Calu3 (cell line): ENCODE results near the gene RFESD. TPM values are rescaled to one million over a fixed set of nuclear protein-coding genes. Genes with fewer than 3 reads are reported as not detected.
"Not testable (repeated sequence)": the region's sequence is repeated elsewhere in the genome, so short reads cannot be mapped to it uniquely, and the experiment has no call there.

Experiments
- BruUV-seq: library from RNA; stranded (reverse); fragments of 400-500 nt; replicated peaks from 2 replicates; lab custom pipeline; 2021; lab: Mats Ljungman, UMichigan
- CTCF ChIA-PET: fragments of 300-600 bp; sonication (Branson Sonifier 250); formaldehyde crosslinking; loops from one replicate; lab custom pipeline; 2022; ENCODE audit warnings: antibody characterized with exemption; lab: Charles Lee
- DNase-seq: peaks from one replicate; pipeline ENCODE4 v3.0.0; 2022
- H3K27ac Mint-ChIP-seq: one replicate; pipeline ENCODE4 v1.8.0; 2022; ENCODE audit warnings: mixed read lengths; ENCODE audit not compliant: unreplicated experiment
- H3K27me3 Mint-ChIP-seq: one replicate; pipeline ENCODE4 v1.8.0; 2022; ENCODE audit warnings: mixed read lengths; ENCODE audit not compliant: unreplicated experiment
- H3K36me3 Mint-ChIP-seq: one replicate; pipeline ENCODE4 v1.8.0; 2022; ENCODE audit warnings: mild to moderate bottlenecking, moderate library complexity, mixed read lengths; ENCODE audit not compliant: insufficient read depth, unreplicated experiment
- H3K4me1 Mint-ChIP-seq: one replicate; pipeline ENCODE4 v1.8.0; 2022; ENCODE audit warnings: mild to moderate bottlenecking, low read depth, mixed read lengths; ENCODE audit not compliant: unreplicated experiment
- H3K4me3 Mint-ChIP-seq: one replicate; pipeline ENCODE4 v1.8.0; 2022; ENCODE audit warnings: mild to moderate bottlenecking, low read depth, moderate library complexity, mixed read lengths; ENCODE audit not compliant: unreplicated experiment
- H3K9me3 Mint-ChIP-seq: one replicate; pipeline ENCODE4 v1.8.0; 2022; ENCODE audit warnings: low read depth, mixed read lengths; ENCODE audit not compliant: unreplicated experiment
- intact Hi-C: fragments of 100-400 bp; cut with micrococcal nuclease; formaldehyde crosslinking; loops from one replicate; pipeline ENCODE4 v1.10.0; 2022; ENCODE audit not compliant: unreplicated experiment
- total RNA-seq: library from RNA; stranded (reverse); gene quantifications from 2 replicates; pipeline ENCODE4 v1.2.3, GENCODE V29; 2022
- TF ChIP-seq, protein P1 (sequence below): fragments of 200-600 bp; IDR thresholded peaks from one replicate; pipeline ENCODE4 v1.8.0; 2022; ENCODE audit warnings: antibody characterized with exemption; ENCODE audit not compliant: unreplicated experiment

The RFESD gene
- total RNA-seq, 1 experiment from 2014 or later, result 2.9 TPM

DNA sequence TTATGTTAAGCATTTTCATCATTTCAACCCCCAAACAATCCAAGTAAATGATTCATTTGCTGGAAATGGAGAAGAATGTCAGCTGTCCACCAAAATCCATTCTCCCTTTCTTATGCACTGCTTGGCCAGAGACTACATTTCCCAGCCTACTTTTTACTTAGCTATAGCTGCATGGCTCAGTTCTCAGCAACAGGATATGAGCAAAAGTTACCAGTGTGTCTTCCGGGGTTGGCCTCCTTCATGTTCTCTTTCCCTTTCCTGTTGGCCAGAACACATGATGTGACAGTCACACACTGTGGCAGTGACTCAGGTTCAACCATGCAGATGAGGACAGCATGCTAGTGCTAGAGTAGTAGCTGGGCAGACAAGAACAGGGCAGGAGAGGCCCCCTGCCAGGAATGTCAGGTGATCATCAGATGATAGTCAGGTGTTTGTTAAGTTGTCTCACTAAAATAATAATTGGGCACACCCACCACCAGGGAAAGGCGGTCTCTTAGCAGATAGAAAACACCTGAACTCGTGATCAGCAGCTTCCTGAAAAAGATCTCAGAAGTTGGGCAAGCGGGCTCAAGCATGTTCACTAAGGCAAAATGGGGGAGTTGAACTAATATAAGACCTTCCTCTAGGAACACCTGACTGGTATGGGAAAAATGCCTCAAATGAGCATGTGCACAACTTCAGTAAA, 14.4 kb upstream of the RFESD start:
- no TSS peak for BruUV-seq
- DNase-seq, result no peak
- Mint-ChIP-seq H3K27ac (peak overlapping the region; percentile 47), H3K4me3 (no peak overlapping the region), H3K27me3 (no peaks in the 10 kb centered on the region), H3K36me3 (no peaks in the 10 kb centered on the region), H3K9me3 (no peaks in the 10 kb centered on the region), H3K4me1 (peaks cover 14% of the 10 kb centered on the region)
- TF ChIP-seq, protein P1, sequence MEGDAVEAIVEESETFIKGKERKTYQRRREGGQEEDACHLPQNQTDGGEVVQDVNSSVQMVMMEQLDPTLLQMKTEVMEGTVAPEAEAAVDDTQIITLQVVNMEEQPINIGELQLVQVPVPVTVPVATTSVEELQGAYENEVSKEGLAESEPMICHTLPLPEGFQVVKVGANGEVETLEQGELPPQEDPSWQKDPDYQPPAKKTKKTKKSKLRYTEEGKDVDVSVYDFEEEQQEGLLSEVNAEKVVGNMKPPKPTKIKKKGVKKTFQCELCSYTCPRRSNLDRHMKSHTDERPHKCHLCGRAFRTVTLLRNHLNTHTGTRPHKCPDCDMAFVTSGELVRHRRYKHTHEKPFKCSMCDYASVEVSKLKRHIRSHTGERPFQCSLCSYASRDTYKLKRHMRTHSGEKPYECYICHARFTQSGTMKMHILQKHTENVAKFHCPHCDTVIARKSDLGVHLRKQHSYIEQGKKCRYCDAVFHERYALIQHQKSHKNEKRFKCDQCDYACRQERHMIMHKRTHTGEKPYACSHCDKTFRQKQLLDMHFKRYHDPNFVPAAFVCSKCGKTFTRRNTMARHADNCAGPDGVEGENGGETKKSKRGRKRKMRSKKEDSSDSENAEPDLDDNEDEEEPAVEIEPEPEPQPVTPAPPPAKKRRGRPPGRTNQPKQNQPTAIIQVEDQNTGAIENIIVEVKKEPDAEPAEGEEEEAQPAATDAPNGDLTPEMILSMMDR, result no peak
- CTCF ChIA-PET, result interaction anchor here (0.9 to 1.6 kb wide), 2 partner anchors 96 to 149 kb away, joined by 3 to 4 read pairs; no protein-coding TSS in a partner anchor
- intact Hi-C loops, result no loop called here

DNA sequence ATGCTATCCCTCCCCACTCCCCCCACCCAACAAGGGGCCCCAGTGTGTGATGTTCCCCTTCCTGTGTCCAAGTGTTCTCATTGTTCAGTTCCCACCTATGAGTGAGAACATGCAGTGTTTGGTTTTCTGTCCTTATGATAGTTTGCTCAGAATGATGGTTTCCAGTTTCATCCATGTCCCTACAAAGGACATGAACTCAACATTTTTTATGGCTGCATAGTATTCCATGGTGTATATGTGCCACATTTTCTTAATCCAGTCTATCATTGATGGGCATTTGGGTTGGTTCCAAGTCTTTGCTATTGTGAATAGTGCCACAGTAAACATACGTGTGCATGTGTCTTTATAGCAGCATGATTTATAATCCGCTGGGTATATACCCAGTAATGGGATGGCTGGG, 13.6 kb upstream of the RFESD start:
- H3K36me3 Mint-ChIP-seq, H3K27me3 Mint-ChIP-seq, DNase-seq, H3K27ac Mint-ChIP-seq, intact Hi-C loops, H3K4me3 Mint-ChIP-seq, BruUV-seq, H3K9me3 Mint-ChIP-seq, CTCF ChIA-PET: not testable (repeated sequence)
- H3K4me1 Mint-ChIP-seq, result peaks cover 14% of the 10 kb centered on the region

- BruUV-seq, result no TSS peak
- no peak overlapping the region for H3K27ac Mint-ChIP-seq
- CTCF ChIA-PET, result no interaction called here
- H3K27me3 Mint-ChIP-seq, result peaks cover 8% of the 10 kb centered on the region
- intact Hi-C loops, result no loop called here
- H3K4me3 Mint-ChIP-seq, result no peak overlapping the region
- H3K9me3 Mint-ChIP-seq, result no peaks in the 10 kb centered on the region
- no peaks in the 10 kb centered on the region for H3K36me3 Mint-ChIP-seq
- TF ChIP-seq, protein P1, result no peak
- no peak for DNase-seq
- H3K4me1 Mint-ChIP-seq, result peaks cover 14% of the 10 kb centered on the region
These were observed 12.9 kb upstream of the RFESD start for GRCh38 chr5:95633671-95634070.

- Mint-ChIP-seq H3K27ac (no peak overlapping the region), H3K27me3 (peaks cover 12% of the 10 kb centered on the region), H3K9me3 (no peaks in the 10 kb centered on the region), H3K4me3 (no peak overlapping the region), H3K36me3 (no peaks in the 10 kb centered on the region), H3K4me1 (peaks cover 14% of the 10 kb centered on the region)
- TF ChIP-seq, protein P1, result no peak
- no peak for DNase-seq
- intact Hi-C loops, result no loop called here
- no TSS peak for BruUV-seq
- CTCF ChIA-PET, result no interaction called here
These were observed 12.5 kb upstream of the RFESD start for GRCh38 chr5:95634081-95634480.

GRCh38 chr5:95638632-95639031, 7.9 kb upstream of the RFESD start:
- H3K27me3 Mint-ChIP-seq, result peaks cover 13% of the 10 kb centered on the region
- TF ChIP-seq, protein P1, result no peak
- H3K27ac Mint-ChIP-seq, result no peak overlapping the region
- no TSS peak for BruUV-seq
- DNase-seq, result no peak
- CTCF ChIA-PET, result no interaction called here
- intact Hi-C loops, result no loop called here
- no peaks in the 10 kb centered on the region for H3K4me1 Mint-ChIP-seq
- H3K36me3 Mint-ChIP-seq, result no peaks in the 10 kb centered on the region
- no peaks in the 10 kb centered on the region for H3K9me3 Mint-ChIP-seq
- no peak overlapping the region for H3K4me3 Mint-ChIP-seq
